ENCODE measurements around the gene SLC6A18.

The SLC6A18 gene

DNA sequence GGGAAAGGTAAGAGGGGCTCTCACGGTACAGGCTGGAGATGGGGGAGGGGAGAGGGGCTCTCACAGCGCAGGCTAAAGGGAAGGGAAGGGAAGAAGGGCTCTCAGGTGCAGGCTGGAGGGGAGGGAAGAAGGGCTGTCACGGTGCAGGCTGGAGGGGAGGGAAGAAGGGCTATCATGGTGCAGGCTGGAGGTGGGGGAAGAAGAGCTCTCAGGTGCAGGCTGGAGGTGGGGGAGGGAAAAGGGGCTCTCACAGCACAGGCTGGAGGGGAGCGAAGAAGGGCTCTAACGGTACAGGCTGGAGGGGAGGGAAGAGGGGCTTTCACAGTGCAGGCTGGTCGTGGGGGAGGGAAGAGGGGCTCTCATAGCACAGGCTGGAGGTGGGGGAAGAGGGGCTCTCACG is 4.6 kb downstream of the SLC6A18 start:
- H3K36me3 ChIP-seq, result no peaks in the 10 kb centered on the region
- no peaks in the 10 kb centered on the region for H3K4me1 ChIP-seq
- H3K4me3 ChIP-seq, result no peak overlapping the region
- peaks cover 0 to 54% of the 10 kb centered on the region in 2 donors for H3K27me3 ChIP-seq
- no peak for TF ChIP-seq CTCF (IDR thresholded peaks at IDR 0.05)
- no peak overlapping the region for H3K27ac ChIP-seq
- intact Hi-C loops (cut with DNase I; ENCODE audit: low total_unique reads), result no loop called here
- no peak for DNase-seq
- H3K9me3 ChIP-seq, result peaks cover 0 to 9% (median 9%) of the 10 kb centered on the region in 3 donors

- Histone ChIP-seq H3K9me3 (peaks cover 0 to 17% (median 16%) of the 10 kb centered on the region in 3 donors), H3K27me3 (peaks cover 0 to 50% of the 10 kb centered on the region in 2 donors), H3K4me3 (no peak overlapping the region), H3K36me3 (no peaks in the 10 kb centered on the region), H3K4me1 (no peaks in the 10 kb centered on the region), H3K27ac (no peak overlapping the region)
- no peak for TF ChIP-seq CTCF (IDR thresholded peaks at IDR 0.05)
- DNase-seq, result no peak
- intact Hi-C loops (cut with DNase I; ENCODE audit: low total_unique reads), result no loop called here
Measured at GRCh38 chr5:1230551-1230950, 5.4 kb downstream of the SLC6A18 start.

DNA sequence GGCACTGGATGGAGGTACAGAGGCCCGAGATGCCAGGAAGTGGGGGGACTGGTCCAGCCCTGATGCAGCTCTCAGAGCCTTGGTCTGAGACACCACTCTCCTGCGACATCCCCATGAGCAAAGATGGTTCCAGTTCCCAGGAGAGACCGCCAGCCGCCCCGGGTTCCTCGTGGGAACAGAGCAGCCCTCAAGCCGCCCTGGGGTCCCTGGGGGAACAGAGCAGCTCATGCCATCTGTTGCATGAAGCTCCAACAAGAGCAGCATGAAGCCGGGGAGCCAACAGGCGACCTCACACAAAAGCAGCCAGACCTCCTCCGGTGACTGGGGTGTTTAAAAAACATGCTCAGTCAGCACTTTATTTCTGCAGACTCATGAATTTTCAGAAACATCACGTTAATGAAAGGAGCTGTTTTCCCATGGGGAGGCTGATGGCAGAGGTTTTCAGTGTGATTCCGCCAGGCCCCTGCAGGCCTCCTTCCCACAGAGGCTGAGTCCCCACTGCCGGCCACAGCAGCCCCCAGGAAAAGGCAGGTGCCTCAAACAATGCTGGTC is 6.2 kb downstream of the SLC6A18 start:
- intact Hi-C loops (cut with DNase I; ENCODE audit: low total_unique reads), result no loop called here
- Histone ChIP-seq H3K9me3 (peaks cover 0 to 26% (median 24%) of the 10 kb centered on the region in 3 donors), H3K4me1 (no peaks in the 10 kb centered on the region), H3K36me3 (no peaks in the 10 kb centered on the region), H3K27ac (no peak overlapping the region), H3K4me3 (no peak overlapping the region), H3K27me3 (peaks cover 0 to 41% of the 10 kb centered on the region in 2 donors)
- no peak for TF ChIP-seq CTCF (IDR thresholded peaks at IDR 0.05)
- no peak for DNase-seq

DNA sequence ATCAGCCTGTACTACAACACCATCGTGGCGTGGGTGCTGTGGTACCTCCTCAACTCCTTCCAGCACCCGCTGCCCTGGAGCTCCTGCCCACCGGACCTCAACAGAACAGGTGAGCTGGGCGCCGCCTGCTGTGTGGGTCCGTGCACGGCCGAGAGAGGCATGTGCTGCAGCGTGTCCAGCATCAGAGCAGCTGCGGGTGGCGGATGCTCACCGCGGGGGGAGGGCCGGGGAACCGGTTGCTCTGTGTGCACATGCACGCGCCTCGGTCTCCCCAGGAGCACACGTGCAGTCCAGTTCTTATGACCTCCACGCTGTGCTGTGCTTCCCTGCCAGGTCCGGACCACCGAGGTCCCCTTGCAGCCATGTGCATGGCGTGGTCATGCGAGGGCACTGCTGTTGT is 7.6 kb downstream of the SLC6A18 start:
- Histone ChIP-seq H3K36me3 (no peaks in the 10 kb centered on the region), H3K27me3 (peaks cover 0 to 40% of the 10 kb centered on the region in 2 donors), H3K4me3 (no peak overlapping the region), H3K27ac (no peak overlapping the region), H3K4me1 (no peaks in the 10 kb centered on the region), H3K9me3 (peaks cover 0 to 28% (median 27%) of the 10 kb centered on the region in 3 donors)
- TF ChIP-seq CTCF (IDR thresholded peaks at IDR 0.05), result no peak
- intact Hi-C loops (cut with DNase I; ENCODE audit: low total_unique reads), result no loop called here
- no peak for DNase-seq

- Histone ChIP-seq H3K4me1 (no peaks in the 10 kb centered on the region), H3K27ac (no peak overlapping the region), H3K4me3 (no peak overlapping the region), H3K9me3 (peaks cover 0 to 28% (median 27%) of the 10 kb centered on the region in 3 donors), H3K27me3 (peaks cover 0 to 23% of the 10 kb centered on the region in 2 donors), H3K36me3 (no peaks in the 10 kb centered on the region)
- TF ChIP-seq CTCF (IDR thresholded peaks at IDR 0.05), result no peak
- intact Hi-C loops (cut with DNase I; ENCODE audit: low total_unique reads), result no loop called here
- no peak for DNase-seq
Measured at GRCh38 chr5:1235379-1235778, 10.2 kb downstream of the SLC6A18 start.

DNA sequence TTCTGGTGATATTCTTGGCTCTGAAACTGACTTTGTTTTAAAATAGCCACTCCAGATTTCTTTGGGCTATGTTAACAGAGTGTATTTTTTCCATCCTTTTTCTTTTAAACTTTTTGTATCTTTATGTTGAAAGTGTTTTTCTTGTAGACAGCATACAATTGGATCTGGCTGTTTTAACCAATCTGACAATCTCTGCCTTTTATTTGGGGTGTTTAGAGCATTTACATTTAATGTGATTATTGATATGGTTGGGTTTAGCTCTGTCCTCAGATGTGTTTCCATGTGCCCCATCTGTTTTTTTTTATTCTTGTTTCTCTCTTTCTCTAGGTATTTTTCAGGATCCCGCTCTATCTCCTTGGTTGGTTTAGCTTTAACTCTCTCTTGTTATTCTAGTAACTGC is 10.7 kb downstream of the SLC6A18 start:
- Histone ChIP-seq H3K27ac (no peak overlapping the region), H3K4me3 (no peak overlapping the region), H3K36me3 (no peaks in the 10 kb centered on the region), H3K4me1 (no peaks in the 10 kb centered on the region), H3K9me3 (peaks cover 0 to 28% (median 27%) of the 10 kb centered on the region in 3 donors), H3K27me3 (peaks cover 0 to 19% of the 10 kb centered on the region in 2 donors)
- intact Hi-C loops (cut with DNase I; ENCODE audit: low total_unique reads), result no loop called here
- TF ChIP-seq CTCF (IDR thresholded peaks at IDR 0.05), result no peak
- DNase-seq, result no peak
